HG03064 (cell line): Measurements from ENCODE around the gene MMP3.

ENCODE experiments used
- ATAC-seq: cut with Tn5 transposase; IDR thresholded peaks from one replicate; pipeline ENCODE4 v1.9.1; 2021; ENCODE audit warnings: low read depth; ENCODE audit not compliant: unreplicated experiment

Gene MMP3

DNA sequence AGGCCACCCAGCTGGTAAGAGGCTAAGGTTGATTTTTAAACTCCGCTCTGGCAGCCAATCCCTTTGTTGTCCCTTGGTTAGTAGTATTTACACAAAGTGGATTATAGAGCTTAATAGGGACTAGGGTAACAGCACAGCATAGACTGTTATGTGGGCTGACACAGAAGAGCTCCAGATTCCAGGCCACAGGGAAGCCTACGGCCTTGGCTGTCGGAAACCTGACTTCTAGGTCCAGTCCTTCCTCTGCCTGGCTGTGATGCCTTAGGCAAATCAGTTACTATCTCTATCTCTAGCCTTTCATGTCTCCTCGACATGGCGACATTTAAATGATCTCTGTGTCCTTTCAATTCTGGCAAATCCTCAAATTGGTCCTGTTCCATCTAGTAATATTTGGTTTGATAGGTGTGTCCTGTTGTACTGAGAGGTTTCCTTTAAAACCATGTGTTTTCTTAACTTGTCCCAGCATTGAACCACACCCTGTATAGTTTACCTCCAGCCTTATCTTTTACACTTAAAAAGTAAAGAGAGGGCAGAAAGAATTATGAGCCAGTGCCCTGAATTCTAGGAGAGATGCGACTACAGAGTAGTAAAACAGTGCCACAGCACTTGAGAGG lies 49.6 kb downstream of the MMP3 start:
- no peak for ATAC-seq

DNA sequence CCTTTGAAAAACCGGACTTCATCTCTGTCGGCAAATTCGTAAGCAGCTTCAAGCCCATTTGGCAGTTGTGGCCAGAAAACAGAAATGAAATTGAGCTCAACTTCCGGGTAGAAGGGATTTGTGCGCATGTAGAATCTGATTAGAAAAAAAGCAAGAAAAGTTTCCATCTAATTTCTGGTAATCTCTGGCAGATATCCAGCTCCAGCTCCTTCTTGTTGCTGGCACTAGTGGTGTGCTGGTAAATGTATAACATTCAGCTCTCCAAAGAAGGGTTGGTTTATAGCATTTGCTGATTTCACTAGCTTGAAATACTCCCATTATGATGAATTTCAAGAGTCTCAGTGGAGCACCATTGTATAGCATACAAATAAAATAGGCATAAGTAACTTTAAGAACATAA lies 50.8 kb downstream of the MMP3 start:
- no peak for ATAC-seq

DNA sequence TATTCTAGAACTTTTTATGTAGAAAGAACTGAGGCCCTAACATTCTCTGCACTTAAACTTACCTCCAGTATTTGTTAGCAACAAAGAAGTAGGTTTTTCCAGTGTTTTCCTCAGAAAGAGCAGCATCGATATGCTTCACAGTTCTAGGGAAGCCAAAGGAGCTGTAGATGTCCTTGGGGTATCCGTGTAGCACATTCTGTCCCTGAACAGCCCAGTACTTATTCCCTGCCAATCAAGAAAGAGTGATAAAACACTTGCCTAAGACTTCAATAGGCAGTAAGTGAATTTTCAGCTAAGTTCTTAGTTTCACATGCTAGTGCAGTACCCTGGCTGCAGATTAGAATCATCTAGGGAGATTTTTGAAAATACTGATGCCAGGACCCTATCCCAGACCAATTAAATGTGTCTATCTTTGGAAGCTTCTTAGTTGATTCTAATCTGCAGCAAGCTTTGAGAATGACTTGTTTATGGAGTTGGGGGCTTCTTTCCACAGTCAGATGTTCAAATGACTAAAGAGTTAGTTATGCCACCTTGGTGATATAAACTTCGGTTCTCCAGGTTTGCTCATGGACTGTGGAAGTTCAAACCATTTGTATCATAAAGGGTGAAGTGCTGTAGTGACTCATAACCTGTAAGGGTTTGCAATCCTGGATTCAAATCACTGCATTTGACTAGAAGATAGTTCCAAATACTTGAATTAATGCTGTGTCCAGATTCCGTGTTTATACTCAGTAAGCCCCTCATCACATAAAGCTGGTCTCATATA lies 52.0 kb downstream of the MMP3 start:
- no peak for ATAC-seq

DNA sequence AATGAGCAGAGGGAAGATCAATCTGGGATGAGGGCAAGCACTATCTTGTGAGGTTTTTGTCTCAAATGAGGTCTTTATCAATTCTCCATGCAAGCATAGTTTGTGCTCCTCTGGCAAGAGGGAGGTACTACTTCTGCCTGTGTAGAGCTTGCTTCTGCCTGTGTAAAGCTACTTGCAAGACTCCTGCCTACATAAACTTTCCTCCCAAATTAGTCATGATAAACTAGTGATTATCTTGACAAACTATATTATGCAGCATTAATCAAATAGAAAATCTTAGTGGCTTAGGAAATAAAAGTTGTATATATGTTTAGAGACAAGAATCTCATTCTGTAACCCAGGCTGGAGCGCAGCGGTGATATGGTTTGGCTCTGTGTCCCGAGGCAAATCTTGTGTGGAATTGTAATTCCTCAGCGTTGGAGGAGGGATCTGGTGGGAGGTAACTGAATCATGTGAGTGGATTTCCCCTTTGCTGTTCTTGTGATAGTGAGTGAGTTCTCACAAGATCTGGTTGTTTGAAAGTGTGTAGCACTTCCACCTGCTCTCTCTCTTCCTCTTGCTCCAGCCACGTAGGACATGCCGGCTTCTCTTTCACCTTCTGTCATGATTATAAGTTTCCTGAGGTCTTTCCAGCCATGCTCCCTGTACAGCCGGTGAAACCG lies 54.9 kb downstream of the MMP3 start:
- ATAC-seq = no peak
